HG03460 (cell line): ENCODE data around the gene NRP1.

ENCODE experiments used
- ATAC-seq: cut with Tn5 transposase; IDR thresholded peaks from one replicate; pipeline ENCODE4 v1.9.1; 2021; ENCODE audit not compliant: unreplicated experiment

The NRP1 gene

DNA sequence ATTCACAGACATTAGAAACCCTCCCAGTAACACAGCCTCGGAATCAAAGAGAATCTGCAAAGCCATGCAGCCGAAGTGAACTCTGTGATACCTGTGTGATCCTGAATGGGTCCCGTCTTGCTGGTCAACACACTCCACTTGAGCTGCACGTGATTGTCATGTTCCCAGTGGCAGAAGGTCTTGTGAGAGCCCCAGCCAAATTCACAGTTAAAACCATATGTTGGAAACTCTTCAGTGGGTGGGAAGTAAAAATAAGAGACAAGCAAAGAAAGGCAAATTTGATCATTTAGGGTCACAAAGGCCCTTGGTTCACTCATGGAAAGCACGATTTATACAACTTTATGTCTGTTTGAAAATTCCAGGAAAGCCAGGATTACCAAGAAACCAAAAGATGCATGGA is 142.3 kb downstream of the NRP1 start:
- no peak for ATAC-seq

- ATAC-seq = no peak
These were observed 144.1 kb downstream of the NRP1 start for GRCh38 chr10:33190406-33190805.

DNA sequence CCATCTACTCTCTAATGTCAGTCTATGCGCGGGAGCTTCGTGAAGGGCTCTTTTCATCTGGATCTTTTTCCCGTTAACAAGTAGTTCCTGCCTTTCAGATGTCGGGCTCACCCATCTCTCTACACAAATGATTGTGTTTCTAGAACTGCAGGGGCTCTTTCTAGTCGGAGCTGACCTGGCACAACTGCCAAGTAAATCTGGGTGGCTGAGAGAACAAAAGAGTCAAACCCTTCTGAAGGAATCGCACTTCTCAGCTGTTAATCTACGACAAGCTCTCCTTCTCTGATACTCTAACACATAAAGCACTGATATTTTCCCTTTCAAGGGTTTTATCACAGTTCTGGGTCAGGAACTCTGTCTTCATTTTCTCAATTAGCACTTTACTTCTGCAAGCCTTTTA is 144.7 kb downstream of the NRP1 start:
- no peak for ATAC-seq

- no peak for ATAC-seq
These were observed 145.1 kb downstream of the NRP1 start for GRCh38 chr10:33189363-33189762.

DNA sequence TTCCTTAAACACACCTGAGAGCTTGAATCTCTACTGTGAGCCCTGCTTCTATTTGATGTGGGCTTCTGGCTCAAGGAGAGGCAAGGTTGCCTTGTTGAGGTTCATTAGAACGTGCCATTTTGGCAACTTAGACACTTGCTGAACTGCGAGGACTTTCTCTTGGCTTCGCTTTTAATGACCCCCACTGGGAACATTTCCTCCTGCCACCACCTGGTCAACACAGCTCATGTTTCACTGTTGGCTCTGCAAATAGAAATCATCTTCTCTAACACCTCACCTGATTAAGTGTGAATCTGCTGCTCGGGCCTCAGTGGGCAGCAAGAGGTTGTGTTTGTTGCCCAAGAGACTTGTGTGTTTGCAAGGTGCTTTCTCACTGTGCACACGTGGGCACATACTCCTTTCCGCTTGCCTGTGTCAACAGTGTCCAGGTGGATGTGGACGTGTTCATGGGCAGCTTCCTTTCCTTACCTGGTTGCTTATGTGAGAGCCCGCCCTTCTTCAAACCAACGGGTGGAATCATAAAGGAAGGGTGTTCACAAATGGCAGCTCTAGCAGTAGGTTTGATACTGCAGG is 147.0 kb downstream of the NRP1 start:
- no peak for ATAC-seq

DNA sequence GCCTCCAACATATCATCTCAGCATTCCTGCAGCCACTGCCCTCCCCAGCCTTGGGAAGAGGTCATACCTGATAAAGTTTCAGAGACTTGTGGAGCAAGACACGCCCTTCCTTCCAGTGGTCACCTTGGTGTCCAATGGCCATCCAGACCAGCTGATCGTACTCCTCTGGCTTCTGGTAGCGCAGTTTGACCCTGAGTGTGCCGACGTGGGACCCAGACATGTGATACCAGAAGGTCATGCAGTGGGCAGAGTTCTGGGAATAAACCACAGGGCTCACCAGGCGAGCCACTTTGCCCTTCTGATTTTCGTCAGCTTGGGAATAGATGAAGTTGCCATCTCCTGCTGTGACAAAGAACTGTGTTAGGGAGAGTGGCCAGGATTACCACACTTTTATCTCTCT is 148.3 kb downstream of the NRP1 start:
- no peak for ATAC-seq

DNA sequence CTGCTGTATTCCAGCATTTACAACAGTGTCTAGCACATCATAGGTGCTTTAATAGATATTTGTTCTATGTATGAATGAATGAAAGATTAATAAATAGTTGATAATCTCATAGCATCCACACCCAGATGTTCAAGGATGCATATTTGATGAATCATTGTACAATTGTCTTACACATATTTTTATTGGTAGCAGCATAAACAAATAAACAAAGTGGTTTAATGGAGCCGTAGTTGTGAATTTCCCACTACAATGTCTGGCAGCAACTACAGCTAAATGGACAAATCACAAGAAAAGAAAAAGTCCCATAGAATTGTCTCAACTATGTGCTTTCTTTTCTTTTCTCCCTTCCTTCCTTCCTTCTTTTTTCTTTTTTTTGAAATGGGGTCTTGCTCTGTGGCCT is 150.8 kb downstream of the NRP1 start:
- no peak for ATAC-seq

- ATAC-seq = no peak
These were observed 153.5 kb downstream of the NRP1 start for GRCh38 chr10:33180921-33181320.

DNA sequence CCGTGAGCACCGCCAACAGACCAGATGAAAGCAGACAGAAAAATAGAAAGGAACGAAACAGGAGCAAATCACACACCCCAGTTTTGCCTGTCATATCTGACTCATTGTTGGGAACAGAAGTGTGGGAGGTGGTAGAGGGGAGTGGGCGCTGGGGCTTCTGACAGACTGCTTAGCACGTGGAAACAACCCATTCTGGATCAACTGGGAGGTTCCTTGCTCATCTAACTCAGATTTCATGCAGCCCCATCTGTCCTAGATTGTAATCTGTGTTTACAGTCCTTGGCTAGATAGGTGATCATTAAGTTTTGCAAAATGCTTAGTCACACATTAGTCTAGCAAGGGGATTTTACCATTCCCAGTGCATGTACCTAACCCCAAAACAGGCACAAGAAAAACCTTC is 154.1 kb downstream of the NRP1 start:
- ATAC-seq = no peak

- ATAC-seq = no peak
These were observed 155.4 kb downstream of the NRP1 start for GRCh38 chr10:33179067-33179466.

- ATAC-seq = no peak
These were observed 156.3 kb downstream of the NRP1 start for GRCh38 chr10:33178026-33178755.

- no peak for ATAC-seq
These were observed 157.8 kb downstream of the NRP1 start for GRCh38 chr10:33176688-33177087.

- ATAC-seq = no peak
These were observed 159.6 kb downstream of the NRP1 start for GRCh38 chr10:33174674-33175434.

DNA sequence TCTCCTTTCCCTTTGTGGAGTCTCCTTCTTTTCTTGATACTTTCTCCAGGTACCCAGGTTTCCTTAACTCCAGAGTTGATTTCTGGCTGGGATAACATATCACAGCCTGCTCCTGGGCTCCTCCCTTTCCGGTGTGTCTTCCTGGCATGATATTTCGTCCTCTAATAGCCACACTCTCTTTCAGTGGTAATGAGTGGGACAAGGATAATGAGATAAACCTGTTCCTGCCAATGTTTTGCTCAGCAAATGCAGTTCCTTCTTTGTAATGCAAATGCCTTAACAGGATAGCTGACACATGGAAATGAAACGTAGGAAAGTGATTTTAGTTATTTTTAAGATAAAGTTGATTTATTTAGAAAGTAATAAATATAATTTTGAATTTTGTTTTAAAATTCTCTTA is 168.6 kb downstream of the NRP1 start:
- no peak for ATAC-seq

DNA sequence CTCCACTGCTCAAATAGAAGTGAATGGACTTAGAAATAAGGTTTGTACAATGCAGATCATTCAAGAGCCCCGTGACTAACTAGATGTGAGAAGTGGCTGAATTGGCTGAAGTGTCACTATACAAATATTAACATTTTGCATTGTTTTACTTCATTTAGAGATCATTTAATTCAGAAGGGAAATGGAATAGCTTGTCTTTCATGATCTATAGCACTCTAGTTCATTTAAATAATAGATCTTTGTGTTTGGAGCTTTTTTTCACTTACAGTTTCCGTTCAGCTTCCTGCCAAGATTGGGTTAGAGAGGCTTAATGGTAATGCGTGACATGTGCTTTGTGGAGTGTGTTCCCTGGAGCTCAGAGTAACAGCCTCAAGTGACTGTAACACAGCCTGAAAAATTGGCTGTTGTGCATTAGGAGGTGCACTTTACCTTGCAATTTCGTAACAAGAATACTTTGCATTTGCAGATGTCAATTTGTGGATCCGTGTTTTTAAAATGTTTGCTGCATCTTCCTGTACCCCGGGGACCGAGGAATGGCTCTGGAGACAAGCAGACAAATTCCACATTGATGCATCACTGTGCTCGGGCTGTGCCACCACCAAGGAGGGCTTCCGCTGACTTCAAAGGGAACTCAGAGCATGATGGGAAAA is 170.3 kb downstream of the NRP1 start:
- ATAC-seq = no peak

DNA sequence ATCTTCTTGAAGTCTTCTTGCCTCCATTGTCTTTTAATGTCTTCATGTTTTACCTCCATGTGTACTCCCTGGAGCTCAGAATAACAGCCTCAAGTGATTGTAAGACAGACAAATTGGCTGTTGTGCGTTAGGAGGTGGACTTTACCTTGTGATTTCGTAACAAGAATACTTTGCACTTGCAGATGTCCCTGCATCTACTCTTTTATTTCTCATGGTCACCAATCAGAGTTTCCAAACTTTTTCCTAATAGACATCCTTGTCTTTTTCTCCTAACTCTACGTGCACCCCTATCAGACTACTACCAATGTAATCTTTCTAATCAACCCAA is 172.3 kb downstream of the NRP1 start:
- ATAC-seq = no peak

DNA sequence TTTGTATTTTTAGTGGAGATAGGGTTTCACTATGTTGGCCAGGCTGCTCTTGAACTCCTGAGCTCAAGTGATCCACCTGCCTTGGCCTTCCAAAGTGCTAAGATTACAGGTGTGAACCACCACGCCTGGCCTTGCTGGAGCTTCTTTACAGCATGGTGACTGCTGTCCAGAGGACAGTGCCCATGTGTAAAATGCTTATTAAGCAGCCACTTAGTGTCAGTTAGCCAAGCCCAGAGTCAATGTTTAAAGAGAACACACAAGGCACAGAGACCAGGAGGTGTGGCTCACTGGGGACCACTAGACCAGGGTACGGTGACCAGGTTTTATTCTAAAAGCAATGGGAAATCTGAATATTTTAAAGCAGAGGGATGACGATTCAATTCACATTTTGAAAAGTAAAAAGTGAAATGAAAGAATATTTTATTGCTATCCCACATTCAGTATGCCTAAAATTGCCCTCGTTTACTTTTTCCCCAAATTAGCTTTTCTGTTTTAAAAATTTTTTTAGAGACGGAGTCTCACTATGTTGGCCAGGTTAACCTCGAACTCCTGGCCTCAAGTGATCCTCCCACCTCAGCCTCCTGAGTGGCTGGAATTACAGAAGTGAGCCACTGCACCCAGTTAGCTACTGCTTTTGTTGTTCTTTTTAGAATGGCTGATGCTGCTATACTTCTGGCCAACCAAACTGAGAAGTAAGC is 172.8 kb downstream of the NRP1 start:
- ATAC-seq = no peak

GRCh38 chr10:33160151-33160550 is 174.3 kb downstream of the NRP1 start:
- no peak for ATAC-seq

GRCh38 chr10:33157103-33157502 is 177.4 kb downstream of the NRP1 start:
- no peak for ATAC-seq

GRCh38 chr10:33155720-33156638 is 178.5 kb downstream of the NRP1 start:
- peak; percentile 78 for ATAC-seq
